K562 (cell line): ENCODE data around the gene TELO2. TPM values are rescaled to one million over a fixed set of nuclear protein-coding genes. Genes with fewer than 3 reads are reported as not detected.

Source experiments
- ATAC-seq: fragments of 200-7000 bp; cut with Tn5 transposase; 3 replicates; pipeline ENCODE4 v1.9.1; 2020; ENCODE audit warnings: moderate library complexity
- BruUV-seq: library from RNA; stranded (reverse); fragments of 400-500 nt; replicated peaks from 2 replicates; lab custom pipeline; 2021; lab: Mats Ljungman, UMichigan
- CTCF ChIA-PET: fragments of 300-600 bp; formaldehyde crosslinking; extraction: SDS; loops from one replicate; lab custom pipeline; 2021; ENCODE audit warnings: low intra/inter-chr PET ratio; lab: Yijun Ruan, JAX
- POLR2A ChIA-PET: fragments of 300-600, 350-650 bp; sonication (Branson Sonifier 250); formaldehyde crosslinking; extraction: SDS; loops from one replicate; lab custom pipeline; 2021; ENCODE audit warnings: antibody characterized with exemption, inconsistent platforms; lab: Yijun Ruan, JAX
- DNase-seq, 4 experiments: peaks; one replicate each; pipeline versions ENCODE4 v3.0.0 to v3.0.0-alpha.2; 2011 to 2018; ENCODE audit warnings: low spot score in 3 of 4, mixed read lengths in 3 of 4; ENCODE audit errors: extremely low read depth in 1 of 4
- FAIRE-seq: peaks from 2 replicates; lab custom pipeline; 2011; peaks lifted over from hg19 to GRCh38; lab: Jason Lieb, UNC
- H2AFZ ChIP-seq: 2 replicates; pipeline ENCODE4 v1.6.0; 2011; ENCODE audit warnings: low read depth, low read length, control low read depth, inconsistent platforms
- H3K27ac ChIP-seq: fragments of 200-600 bp; 3 replicates; pipeline ENCODE4 v1.8.0; 2011; ENCODE audit warnings: low read depth, mild to moderate bottlenecking, control low read depth, inconsistent platforms, low read length, moderate library complexity, mixed read lengths; ENCODE audit errors: extremely low read depth
- H3K27me3 ChIP-seq, 2 experiments: fragments of 300-600 bp in 1 of 2; 2 replicates in 1 of 2; 3 replicates in 1 of 2; pipeline versions ENCODE4 v1.6.0 to v1.8.0; 2011; ENCODE audit warnings: inconsistent platforms in 2 of 2, low read length in 2 of 2, mild to moderate bottlenecking in 1 of 2, mixed read lengths in 1 of 2, moderate library complexity in 1 of 2; ENCODE audit not compliant: control insufficient read depth in 2 of 2, insufficient read depth in 2 of 2
- H3K36me3 ChIP-seq: fragments of 300-600 bp; 3 replicates; pipeline ENCODE4 v1.8.0; 2011; ENCODE audit warnings: mild to moderate bottlenecking, low read length, inconsistent platforms; ENCODE audit not compliant: control insufficient read depth, insufficient read depth
- H3K4me1 ChIP-seq, 2 experiments: fragments of 200-600 bp in 1 of 2; replicated peaks in 1 of 2; 2 replicates in 1 of 2; 3 replicates in 1 of 2; pipeline versions ENCODE4 v1.5.1 to v1.8.0; 2011; ENCODE audit warnings: inconsistent platforms in 2 of 2, low read length in 2 of 2, mild to moderate bottlenecking in 1 of 2, mixed read lengths in 1 of 2, moderate library complexity in 1 of 2; ENCODE audit not compliant: control insufficient read depth in 2 of 2, insufficient read depth in 2 of 2
- H3K4me2 ChIP-seq: 2 replicates; pipeline ENCODE4 v1.6.1; 2011; ENCODE audit warnings: low read length, control low read depth, inconsistent platforms, mixed read lengths; ENCODE audit not compliant: insufficient read depth
- H3K4me3 ChIP-seq: fragments of 200-600 bp; sonication (generic), shearing (Covaris generic); 2 replicates; pipeline ENCODE4 v1.5.1; 2016; ENCODE audit warnings: control low read depth, inconsistent platforms
- H3K79me2 ChIP-seq: fragments of 200-600 bp; 3 replicates; pipeline ENCODE4 v1.8.0; 2011; ENCODE audit warnings: low read length, inconsistent platforms; ENCODE audit not compliant: control insufficient read depth, insufficient read depth
- H3K9ac ChIP-seq, 2 experiments: 2 replicates each; pipeline versions ENCODE4 v1.6.0 to v1.6.1; 2011; ENCODE audit warnings: low read depth in 2 of 2, low read length in 2 of 2, control low read depth in 1 of 2, inconsistent platforms in 1 of 2, mild to moderate bottlenecking in 1 of 2, mixed read lengths in 1 of 2; ENCODE audit not compliant: insufficient read depth in 1 of 2
- H3K9me1 ChIP-seq: one replicate; pipeline ENCODE4 v1.6.0; 2011; ENCODE audit warnings: inconsistent platforms, mild to moderate bottlenecking, low read length, moderate library complexity; ENCODE audit not compliant: control insufficient read depth, insufficient read depth
- H3K9me3 ChIP-seq: replicated peaks from 2 replicates; pipeline ENCODE4 v1.5.1; 2011; ENCODE audit warnings: low read depth, low read length, inconsistent platforms; ENCODE audit not compliant: control insufficient read depth, insufficient read depth
- H4K20me1 ChIP-seq: replicated peaks from 2 replicates; pipeline ENCODE4 v1.6.1; 2011; ENCODE audit warnings: low read length, inconsistent platforms, mixed read lengths; ENCODE audit not compliant: control insufficient read depth, insufficient read depth
- E2F6 ChIP-seq, 2 experiments: IDR thresholded peaks; 2 replicates each; pipeline ENCODE4 v1.6.1; 2011; ENCODE audit warnings: borderline replicate concordance in 1 of 2, control low read depth in 1 of 2, low read depth in 1 of 2, low read length in 1 of 2, mild to moderate bottlenecking in 1 of 2, mixed read lengths in 1 of 2, moderate library complexity in 1 of 2; ENCODE audit not compliant: insufficient read depth in 1 of 2, insufficient read length in 1 of 2, poor library complexity in 1 of 2, severe bottlenecking in 1 of 2; ENCODE audit errors: extremely low read depth in 1 of 2
- POLR2A ChIP-seq: fragments of 450-650 bp; conservative IDR thresholded peaks from 2 replicates; pipeline ENCODE4 v1.6.1; 2016
- SUPT5H ChIP-seq: fragments of 450-650 bp; IDR thresholded peaks from 2 replicates; pipeline ENCODE4 v1.6.1; 2016
- ZBTB33 ChIP-seq: sonication (generic); formaldehyde crosslinking; IDR thresholded peaks from 2 replicates; pipeline ENCODE4 v1.8.1; 2023; ENCODE audit warnings: mild to moderate bottlenecking, missing genetic modification reagents
- ZNF668 ChIP-seq: fragments of 250-450 bp; sonication (Bioruptor Pico); IDR thresholded peaks from 2 replicates; pipeline ENCODE4 v1.8.0; 2022; ENCODE audit warnings: mild to moderate bottlenecking, inconsistent platforms
- WGBS: fragments of 100-300 bp; shearing (Covaris generic); methylation state at CpG from one replicate; pipeline ENCODE4 v1.1.6; 2016; ENCODE audit warnings: low coverage, mixed read lengths; ENCODE audit not compliant: insufficient coverage; ENCODE audit errors: missing lambda C conversion rate; 5-methylcytosine and 5-hydroxymethylcytosine counted together
- in situ Hi-C: fragments of 300-500 bp; cut with MboI; formaldehyde crosslinking; loops from 4 replicates; pipeline ENCODE4 v1.15.0; 2018; ENCODE audit warnings: inconsistent platforms, mixed read lengths
- intact Hi-C: fragments of 100-400 bp; cut with micrococcal nuclease; formaldehyde crosslinking; loops from 2 replicates; pipeline ENCODE4 v1.14.2; 2022
- polyA plus RNA-seq, 8 experiments: library from polyadenylated mRNA; depleted of rRNA in 4 of 8; stranded (reverse) in 5 of 8; unstranded in 3 of 8; fragments of >200 nt; fragmentation: Nextera tagmentation in 2 of 8; fragmentation: Illumina TruSeq in 1 of 8; extraction: Ambion mirVana in 2 of 8; extraction: Trizol in 1 of 8; gene quantifications; 2 replicates each; pipeline versions ENCODE4 v1.2.1 to v1.2.3, GENCODE V29; 2011 to 2014; ENCODE audit warnings: inconsistent platforms in 1 of 8, missing spikeins in 1 of 8
- total RNA-seq, 7 experiments: library from RNA; depleted of rRNA in 6 of 7; stranded (reverse); fragments of >200 nt in 6 of 7; fragmentation: Illumina TruSeq in 2 of 7; extraction: Trizol in 2 of 7; gene quantifications; 2 replicates each; pipeline versions ENCODE4 v1.2.1 to v1.2.3, GENCODE V29; 2011 to 2021; ENCODE audit warnings: low replicate concordance in 1 of 7

Gene TELO2
- total and polyA plus RNA-seq, 9 of the 15 experiments (the other 6 are each of a cell fraction or from before 2014, with no cell fraction given), result 0.51 to 91.8 (median 14.5) TPM

- Histone ChIP-seq H3K9ac (no peak overlapping the region), H3K9me1 (no peaks in the 10 kb centered on the region), H3K4me1 (peaks cover 0 to 31% of the 10 kb centered on the region in 2 experiments; a peak in 2 of 5 replicates), H3K4me2 (no peak overlapping the region), H3K4me3 (no peak overlapping the region), H3K27ac (no peak overlapping the region), H2AFZ (no peak overlapping the region), H4K20me1 (no peaks in the 10 kb centered on the region), H3K9me3 (no peaks in the 10 kb centered on the region; the same call in 1 of the 2 replicates), H3K79me2 (no peaks in the 10 kb centered on the region), H3K27me3 (no peaks in the 10 kb centered on the region), H3K36me3 (peaks cover 30% of the 10 kb centered on the region; the same call in 1 of the 3 replicates)
- intact Hi-C loops (no loop called here), in situ Hi-C loops (no loop called here)
- ATAC-seq, result no peak
- TF ChIP-seq ZBTB33 (CRISPR knock-in tag) (0 out of 2 replicates have a peak, but pooled peaks have one; percentile 41), ZNF668 (CRISPR knock-in tag) (no peak), SUPT5H (peak; percentile 63), POLR2A (peak; percentile 53), E2F6 (IDR thresholded peaks at IDR 0.05; ENCODE audit: borderline replicate concordance in 1 of 2, extremely low read depth in 1 of 2, insufficient read depth in 1 of 2, insufficient read length in 1 of 2, low read depth in 1 of 2, low read length in 1 of 2, poor library complexity in 1 of 2, severe bottlenecking in 1 of 2) (peak in 1 of 2 experiments; percentile 45)
- ChIA-PET POLR2A (interaction anchor here (0.6 to 1.3 kb wide), 6 partner anchors 9 to 91 kb away, joined by 3 to 5 read pairs (median 4); partner anchors contain the start of gene UQCC4), CTCF (no interaction called here)
- WGBS, result 77% methylated on average over 21 of the region's 30 CpGs
- BruUV-seq, result no TSS peak
- DNase-seq, result no peak
- FAIRE-seq, result no peak
Observed at GRCh38 chr16:1511662-1512569, 18.8 kb downstream of the TELO2 start.
